ENCODE results near the gene S100A14.

The S100A14 gene

DNA sequence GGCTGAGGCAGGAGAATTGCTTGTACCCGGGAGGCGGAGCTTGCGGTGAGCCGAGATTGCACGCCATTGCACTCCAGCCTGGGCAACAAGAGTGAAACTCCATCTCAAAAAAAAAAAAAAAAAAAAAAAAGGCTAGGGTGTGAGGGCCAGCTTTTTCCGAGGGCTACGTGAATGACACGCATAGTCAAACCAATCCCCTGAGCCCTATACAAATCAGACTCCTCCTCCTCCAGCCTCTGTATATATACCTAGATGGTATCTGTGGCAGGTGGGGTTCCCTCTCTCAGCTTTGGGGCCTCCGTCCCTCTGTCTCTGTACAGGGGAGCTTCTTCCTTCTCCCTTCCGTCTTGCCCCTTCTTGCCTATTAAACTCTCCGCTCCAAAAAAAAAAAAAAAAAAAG, 9.9 kb downstream of the S100A14 start:
- no peak overlapping the region for H3K4me2 ChIP-seq (ENCODE audit: low read length)
- no peak overlapping the region for H2BK15ac ChIP-seq (replicated peaks; ENCODE audit: low read depth)
- H4K5ac ChIP-seq (ENCODE audit: low read length), result no peak overlapping the region
- no peak overlapping the region for H3K23ac ChIP-seq (ENCODE audit: low read length)
- no peaks in the 10 kb centered on the region for H3K36me3 ChIP-seq (ENCODE audit: control insufficient read depth, insufficient read depth, low read length)
- no peaks in the 10 kb centered on the region for H3K27me3 ChIP-seq (ENCODE audit: insufficient read depth, low read length, poor library complexity)
- H3K56ac ChIP-seq (ENCODE audit: low read length), result no peak overlapping the region
- no peaks in the 10 kb centered on the region for H3K79me2 ChIP-seq (ENCODE audit: control insufficient read depth, insufficient read depth, low read length)
- H3K4ac ChIP-seq (ENCODE audit: low read depth, low read length), result no peak overlapping the region
- no peak overlapping the region for H3K4me3 ChIP-seq (ENCODE audit: low read length)
- H3K9ac ChIP-seq (ENCODE audit: low read length), result no peak overlapping the region
- no CpG with 5 or more reads among the region's 11 CpGs for WGBS (ENCODE audit: extremely low coverage, insufficient coverage, low lambda C conversion rate)
- H3K4me1 ChIP-seq (ENCODE audit: control insufficient read depth, low read depth, low read length), result peaks cover 4% of the 10 kb centered on the region
- no peak overlapping the region for H4K8ac ChIP-seq (ENCODE audit: low read depth, low read length)
- H2BK120ac ChIP-seq (ENCODE audit: low read depth, low read length), result no peak overlapping the region
- H2AK5ac ChIP-seq (ENCODE audit: low read length), result no peak overlapping the region
- no peak overlapping the region for H3K27ac ChIP-seq (ENCODE audit: low read depth, low read length)
- no peak overlapping the region for H2BK5ac ChIP-seq (ENCODE audit: low read length)
- no peaks in the 10 kb centered on the region for H3K79me1 ChIP-seq (ENCODE audit: low read length)
- DNase-seq, result no peak
- no peak overlapping the region for H3K18ac ChIP-seq (ENCODE audit: low read length)

GRCh38 chr1:153602749-153603148, 13.4 kb downstream of the S100A14 start:
- H3K56ac ChIP-seq (ENCODE audit: low read length), result no peak overlapping the region

GRCh38 chr1:153599847-153600246, 16.3 kb downstream of the S100A14 start:
- WGBS (ENCODE audit: extremely low coverage, insufficient coverage, low lambda C conversion rate), result no CpG with 5 or more reads among the region's 7 CpGs
- no peaks in the 10 kb centered on the region for H3K36me3 ChIP-seq (ENCODE audit: control insufficient read depth, insufficient read depth, low read length)
- no peak overlapping the region for H2BK5ac ChIP-seq (ENCODE audit: low read length)
- H3K4me2 ChIP-seq (ENCODE audit: low read length), result no peak overlapping the region
- no peak overlapping the region for H3K18ac ChIP-seq (ENCODE audit: low read length)
- peaks cover 2% of the 10 kb centered on the region for H3K4me1 ChIP-seq (ENCODE audit: control insufficient read depth, low read depth, low read length)
- no peak overlapping the region for H3K4me3 ChIP-seq (ENCODE audit: low read length)
- H3K79me1 ChIP-seq (ENCODE audit: low read length), result no peaks in the 10 kb centered on the region
- no peak overlapping the region for H4K5ac ChIP-seq (ENCODE audit: low read length)
- no peak overlapping the region for H3K9ac ChIP-seq (ENCODE audit: low read length)
- no peak for DNase-seq
- H3K27me3 ChIP-seq (ENCODE audit: insufficient read depth, low read length, poor library complexity), result no peaks in the 10 kb centered on the region
- H3K23ac ChIP-seq (ENCODE audit: low read length), result no peak overlapping the region
- H2BK15ac ChIP-seq (replicated peaks; ENCODE audit: low read depth), result no peak overlapping the region
- H3K79me2 ChIP-seq (ENCODE audit: control insufficient read depth, insufficient read depth, low read length), result no peaks in the 10 kb centered on the region
- H3K56ac ChIP-seq (ENCODE audit: low read length), result no peak overlapping the region
- no peak overlapping the region for H2AK5ac ChIP-seq (ENCODE audit: low read length)
- H2BK120ac ChIP-seq (ENCODE audit: low read depth, low read length), result no peak overlapping the region
- H3K4ac ChIP-seq (ENCODE audit: low read depth, low read length), result no peak overlapping the region
- H3K27ac ChIP-seq (ENCODE audit: low read depth, low read length), result no peak overlapping the region
- H4K8ac ChIP-seq (ENCODE audit: low read depth, low read length), result no peak overlapping the region

More at GRCh38 chr1:153602749-153603148, 13.4 kb downstream of the S100A14 start:
- no peak overlapping the region for H3K4me2 ChIP-seq (ENCODE audit: low read length)
- no peak overlapping the region for H2BK15ac ChIP-seq (replicated peaks; ENCODE audit: low read depth)
- no peaks in the 10 kb centered on the region for H3K79me2 ChIP-seq (ENCODE audit: control insufficient read depth, insufficient read depth, low read length)
- H2BK5ac ChIP-seq (ENCODE audit: low read length), result no peak overlapping the region
- H4K8ac ChIP-seq (ENCODE audit: low read depth, low read length), result no peak overlapping the region
- no peak overlapping the region for H3K4ac ChIP-seq (ENCODE audit: low read depth, low read length)
- H4K5ac ChIP-seq (ENCODE audit: low read length), result no peak overlapping the region
- H2BK120ac ChIP-seq (ENCODE audit: low read depth, low read length), result no peak overlapping the region
- H3K36me3 ChIP-seq (ENCODE audit: control insufficient read depth, insufficient read depth, low read length), result no peaks in the 10 kb centered on the region
- no peak overlapping the region for H3K27ac ChIP-seq (ENCODE audit: low read depth, low read length)
- no peaks in the 10 kb centered on the region for H3K27me3 ChIP-seq (ENCODE audit: insufficient read depth, low read length, poor library complexity)
- DNase-seq, result no peak
- WGBS (ENCODE audit: extremely low coverage, insufficient coverage, low lambda C conversion rate), result no CpG with 5 or more reads among the region's 6 CpGs
- H3K9ac ChIP-seq (ENCODE audit: low read length), result no peak overlapping the region
- H3K79me1 ChIP-seq (ENCODE audit: low read length), result no peaks in the 10 kb centered on the region
- H3K4me3 ChIP-seq (ENCODE audit: low read length), result no peak overlapping the region
- H3K23ac ChIP-seq (ENCODE audit: low read length), result no peak overlapping the region
- H3K4me1 ChIP-seq (ENCODE audit: control insufficient read depth, low read depth, low read length), result peaks cover 2% of the 10 kb centered on the region
- H3K18ac ChIP-seq (ENCODE audit: low read length), result no peak overlapping the region
- H2AK5ac ChIP-seq (ENCODE audit: low read length), result no peak overlapping the region

GRCh38 chr1:153598309-153599172, 17.6 kb downstream of the S100A14 start:
- Histone ChIP-seq H3K79me1 (ENCODE audit: low read length) (no peaks in the 10 kb centered on the region), H4K5ac (ENCODE audit: low read length) (no peak overlapping the region), H3K27me3 (ENCODE audit: insufficient read depth, low read length, poor library complexity) (no peaks in the 10 kb centered on the region), H2BK120ac (ENCODE audit: low read depth, low read length) (no peak overlapping the region), H4K8ac (ENCODE audit: low read depth, low read length) (no peak overlapping the region), H2BK5ac (ENCODE audit: low read length) (peak overlapping the region; percentile 59), H3K4me2 (ENCODE audit: low read length) (no peak overlapping the region), H3K9ac (ENCODE audit: low read length) (peak overlapping the region; percentile 28), H3K4me1 (ENCODE audit: control insufficient read depth, low read depth, low read length) (peaks cover 2% of the 10 kb centered on the region), H3K56ac (ENCODE audit: low read length) (peak overlapping the region; percentile 67), H3K23ac (ENCODE audit: low read length) (no peak overlapping the region), H3K4ac (ENCODE audit: low read depth, low read length) (no peak overlapping the region), H2AK5ac (ENCODE audit: low read length) (no peak overlapping the region), H3K79me2 (ENCODE audit: control insufficient read depth, insufficient read depth, low read length) (no peaks in the 10 kb centered on the region), H3K36me3 (ENCODE audit: control insufficient read depth, insufficient read depth, low read length) (no peaks in the 10 kb centered on the region), H3K4me3 (ENCODE audit: low read length) (no peak overlapping the region), H3K18ac (ENCODE audit: low read length) (peak overlapping the region; percentile 28), H3K27ac (ENCODE audit: low read depth, low read length) (peak overlapping the region; percentile 43), H2BK15ac (replicated peaks; ENCODE audit: low read depth) (no peak overlapping the region)
- peak; percentile 91 for DNase-seq
- no CpG with 5 or more reads among the region's 7 CpGs for WGBS (ENCODE audit: extremely low coverage, insufficient coverage, low lambda C conversion rate)

- no CpG with 5 or more reads among the region's 6 CpGs for WGBS (ENCODE audit: extremely low coverage, insufficient coverage, low lambda C conversion rate)
Observed at GRCh38 chr1:153597206-153597605, 18.9 kb downstream of the S100A14 start.

More at GRCh38 chr1:153597206-153597605, 18.9 kb downstream of the S100A14 start:
- Histone ChIP-seq H3K36me3 (ENCODE audit: control insufficient read depth, insufficient read depth, low read length) (no peaks in the 10 kb centered on the region), H3K4me2 (ENCODE audit: low read length) (no peak overlapping the region), H3K79me2 (ENCODE audit: control insufficient read depth, insufficient read depth, low read length) (no peaks in the 10 kb centered on the region), H2BK15ac (replicated peaks; ENCODE audit: low read depth) (no peak overlapping the region), H3K27ac (ENCODE audit: low read depth, low read length) (no peak overlapping the region), H3K4me3 (ENCODE audit: low read length) (no peak overlapping the region), H2BK120ac (ENCODE audit: low read depth, low read length) (no peak overlapping the region), H3K79me1 (ENCODE audit: low read length) (no peaks in the 10 kb centered on the region), H3K23ac (ENCODE audit: low read length) (no peak overlapping the region), H4K5ac (ENCODE audit: low read length) (no peak overlapping the region), H3K4ac (ENCODE audit: low read depth, low read length) (no peak overlapping the region), H3K9ac (ENCODE audit: low read length) (no peak overlapping the region), H3K27me3 (ENCODE audit: insufficient read depth, low read length, poor library complexity) (no peaks in the 10 kb centered on the region), H3K4me1 (ENCODE audit: control insufficient read depth, low read depth, low read length) (peaks cover 2% of the 10 kb centered on the region), H3K56ac (ENCODE audit: low read length) (no peak overlapping the region), H3K18ac (ENCODE audit: low read length) (no peak overlapping the region), H4K8ac (ENCODE audit: low read depth, low read length) (no peak overlapping the region), H2BK5ac (ENCODE audit: low read length) (no peak overlapping the region), H2AK5ac (ENCODE audit: low read length) (no peak overlapping the region)
- DNase-seq, result no peak
